Esophagus (tissue), 2 donors: Measurements from ENCODE around the gene C1orf116. TPM values are rescaled to one million over a fixed set of nuclear protein-coding genes. Genes with fewer than 3 reads are reported as not detected.
A peak's percentile ranks its signal among the peaks of the same experiment; 100 is the strongest.

Experiments
- H3K27ac ChIP-seq, 2 donors: one replicate each; pipeline ENCODE4 v1.5.1; 2013; ENCODE audit warnings: low read depth in 2 of 2, mild to moderate bottlenecking in 2 of 2, inconsistent platforms in 1 of 2, low read length in 1 of 2, moderate library complexity in 1 of 2
- H3K27me3 ChIP-seq, 2 donors: one replicate each; pipeline ENCODE4 v1.6.1; 2013; ENCODE audit warnings: low read length in 2 of 2, control low read depth in 1 of 2, mild to moderate bottlenecking in 1 of 2; ENCODE audit not compliant: insufficient read depth in 2 of 2, control insufficient read depth in 1 of 2
- H3K36me3 ChIP-seq, 2 donors: one replicate each; pipeline ENCODE4 v1.6.1; 2013; ENCODE audit warnings: low read length in 1 of 2; ENCODE audit not compliant: control insufficient read depth in 2 of 2, insufficient read depth in 2 of 2
- H3K4me1 ChIP-seq, 2 donors: one replicate each; pipeline ENCODE4 v1.6.1; 2013; ENCODE audit warnings: low read length in 1 of 2; ENCODE audit not compliant: control insufficient read depth in 2 of 2, insufficient read depth in 2 of 2
- H3K4me3 ChIP-seq, 2 donors: one replicate each; pipeline ENCODE4 v1.5.1; 2013; ENCODE audit warnings: low read length in 2 of 2, mild to moderate bottlenecking in 2 of 2, low read depth in 1 of 2, moderate library complexity in 1 of 2
- H3K9me3 ChIP-seq, 2 donors: one replicate each; pipeline ENCODE4 v1.6.1; 2013; ENCODE audit warnings: mild to moderate bottlenecking in 2 of 2, low read depth in 1 of 2, low read length in 1 of 2, moderate library complexity in 1 of 2; ENCODE audit not compliant: control insufficient read depth in 2 of 2, insufficient read depth in 1 of 2
- WGBS, 2 donors: extraction: QIAGEN DNeasy Blood & Tissue Kit; methylation state at CpG; one replicate each; pipeline ENCODE4 v1.1.7; 2013; 5-methylcytosine and 5-hydroxymethylcytosine counted together
- polyA plus RNA-seq, 2 donors: library from polyadenylated mRNA; stranded (reverse); fragments of 200-250 nt; gene quantifications; one replicate each; pipeline ENCODE4 v1.2.3, GENCODE V29; 2013
- donor health status: healthy with polysubstance abuse.
- donor health status: Bipolar disorder and iron deficiency.

Gene C1orf116
- polyA plus RNA-seq, 2 donors, result 72.9 to 85.8 TPM

- Histone ChIP-seq H3K27me3 (no peaks in the 10 kb centered on the region), H3K36me3 (no peaks in the 10 kb centered on the region), H3K9me3 (no peaks in the 10 kb centered on the region), H3K4me1 (no peaks in the 10 kb centered on the region), H3K4me3 (no peak overlapping the region), H3K27ac (no peak overlapping the region)
- 88 to 95% methylated on average over 1 of the region's 1 CpG for WGBS, 2 donors
These were observed 44.7 kb downstream of the C1orf116 start for GRCh38 chr1:206987873-206988272.

- no peaks in the 10 kb centered on the region for H3K36me3 ChIP-seq
- no peaks in the 10 kb centered on the region for H3K9me3 ChIP-seq
- 44 to 49% methylated on average over 3 of the region's 3 CpGs for WGBS, 2 donors
- H3K4me1 ChIP-seq, result no peaks in the 10 kb centered on the region
- H3K27me3 ChIP-seq, result no peaks in the 10 kb centered on the region
- H3K4me3 ChIP-seq, result no peak overlapping the region
- peak overlapping the region in 1 of 2 donors; percentile 11 for H3K27ac ChIP-seq
These were observed 45.7 kb downstream of the C1orf116 start for GRCh38 chr1:206986885-206987284.

GRCh38 chr1:206986402-206986801, 46.2 kb downstream of the C1orf116 start:
- WGBS, 2 donors, result 41 to 72% methylated on average over 3 of the region's 3 CpGs
- Histone ChIP-seq H3K4me3 (no peak overlapping the region), H3K4me1 (no peaks in the 10 kb centered on the region), H3K9me3 (no peaks in the 10 kb centered on the region), H3K27me3 (no peaks in the 10 kb centered on the region), H3K27ac (peak overlapping the region in 1 of 2 donors; percentile 13), H3K36me3 (no peaks in the 10 kb centered on the region)

GRCh38 chr1:206985162-206985749, 47.3 kb downstream of the C1orf116 start:
- WGBS, 2 donors, result 71 to 80% methylated on average over 10 of the region's 10 CpGs
- Histone ChIP-seq H3K27me3 (no peaks in the 10 kb centered on the region), H3K27ac (no peak overlapping the region), H3K4me3 (no peak overlapping the region), H3K4me1 (no peaks in the 10 kb centered on the region), H3K9me3 (no peaks in the 10 kb centered on the region), H3K36me3 (no peaks in the 10 kb centered on the region)

- H3K4me3 ChIP-seq, result no peak overlapping the region
- no peaks in the 10 kb centered on the region for H3K9me3 ChIP-seq
- no peak overlapping the region for H3K27ac ChIP-seq
- no peaks in the 10 kb centered on the region for H3K4me1 ChIP-seq
- 39 to 47% methylated on average over 4 of the region's 4 CpGs for WGBS, 2 donors
- H3K27me3 ChIP-seq, result no peaks in the 10 kb centered on the region
- H3K36me3 ChIP-seq, result no peaks in the 10 kb centered on the region
These were observed 50.3 kb downstream of the C1orf116 start for GRCh38 chr1:206982216-206982615.

GRCh38 chr1:206979379-206980043, 53.0 kb downstream of the C1orf116 start:
- Histone ChIP-seq H3K9me3 (no peaks in the 10 kb centered on the region), H3K36me3 (no peaks in the 10 kb centered on the region), H3K4me1 (no peaks in the 10 kb centered on the region), H3K27me3 (no peaks in the 10 kb centered on the region), H3K4me3 (no peak overlapping the region), H3K27ac (no peak overlapping the region)
- 74 to 88% methylated on average over 3 of the region's 3 CpGs for WGBS, 2 donors

- Histone ChIP-seq H3K9me3 (no peaks in the 10 kb centered on the region), H3K27me3 (no peaks in the 10 kb centered on the region), H3K4me3 (no peak overlapping the region), H3K27ac (no peak overlapping the region), H3K36me3 (no peaks in the 10 kb centered on the region), H3K4me1 (no peaks in the 10 kb centered on the region)
- WGBS, 2 donors, result 65 to 80% methylated on average over 7 of the region's 7 CpGs
These were observed 54.3 kb downstream of the C1orf116 start for GRCh38 chr1:206978259-206978658.

- Histone ChIP-seq H3K9me3 (no peaks in the 10 kb centered on the region), H3K27me3 (no peaks in the 10 kb centered on the region), H3K27ac (no peak overlapping the region), H3K36me3 (no peaks in the 10 kb centered on the region), H3K4me3 (no peak overlapping the region), H3K4me1 (no peaks in the 10 kb centered on the region)
- WGBS, 2 donors, result 79 to 89% methylated on average over 1 of the region's 1 CpG
These were observed 57.2 kb downstream of the C1orf116 start for GRCh38 chr1:206975306-206975705.

- Histone ChIP-seq H3K4me3 (no peak overlapping the region), H3K4me1 (peaks cover 0 to 3% of the 10 kb centered on the region in 2 donors), H3K27me3 (no peaks in the 10 kb centered on the region), H3K9me3 (no peaks in the 10 kb centered on the region), H3K36me3 (no peaks in the 10 kb centered on the region), H3K27ac (no peak overlapping the region)
- WGBS, 2 donors, result 89 to 95% methylated on average over 3 of the region's 3 CpGs
These were observed 58.4 kb downstream of the C1orf116 start for GRCh38 chr1:206974140-206974539.

GRCh38 chr1:206972728-206973127, 59.8 kb downstream of the C1orf116 start:
- no peak overlapping the region for H3K27ac ChIP-seq
- WGBS, 2 donors, result 39 to 61% methylated on average over 2 of the region's 2 CpGs
- no peaks in the 10 kb centered on the region for H3K9me3 ChIP-seq
- H3K36me3 ChIP-seq, result no peaks in the 10 kb centered on the region
- peaks cover 0 to 3% of the 10 kb centered on the region in 2 donors for H3K4me1 ChIP-seq
- H3K27me3 ChIP-seq, result no peaks in the 10 kb centered on the region
- H3K4me3 ChIP-seq, result no peak overlapping the region
